NCI-H1092 (cell line): Measurements from ENCODE around the gene KLC3.

Source experiments
- DNase-seq: peaks from one replicate; lab custom pipeline; 2025; lab: John Stamatoyannopoulos, UW

The KLC3 gene

DNA sequence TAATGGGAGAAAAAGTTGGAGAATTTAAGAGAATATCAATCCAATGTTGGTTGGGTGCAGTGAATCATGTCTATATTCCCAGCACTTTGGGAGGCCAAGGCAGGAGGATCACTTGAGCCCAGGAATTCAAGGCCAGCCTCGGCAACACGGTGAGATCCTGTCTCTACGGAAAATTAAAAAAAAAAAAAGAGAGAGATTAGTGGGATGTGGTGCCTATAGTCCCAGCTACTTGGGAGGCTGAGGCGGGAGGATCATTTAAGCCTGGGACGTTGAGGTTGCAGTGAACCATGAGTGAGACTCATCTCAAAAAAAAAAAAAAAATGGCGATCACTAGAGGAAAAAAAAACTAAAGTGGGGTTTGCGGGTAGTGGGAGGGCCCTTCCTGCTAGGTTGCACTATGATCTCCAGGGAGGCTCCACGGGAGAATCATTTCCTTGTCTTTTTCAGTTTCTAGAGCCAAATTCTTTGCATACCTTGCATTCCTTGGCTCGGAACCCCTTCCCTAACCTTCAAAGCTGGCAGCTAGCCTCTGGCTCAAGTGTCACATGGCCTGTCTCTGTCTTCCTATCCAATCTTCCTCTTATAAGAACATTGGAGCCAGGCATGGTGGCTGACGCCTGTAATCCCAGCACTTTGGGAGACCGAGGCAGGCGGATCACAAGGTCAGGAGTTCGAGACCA is 35.6 kb downstream of the KLC3 start:
- DNase-seq, result no peak

DNA sequence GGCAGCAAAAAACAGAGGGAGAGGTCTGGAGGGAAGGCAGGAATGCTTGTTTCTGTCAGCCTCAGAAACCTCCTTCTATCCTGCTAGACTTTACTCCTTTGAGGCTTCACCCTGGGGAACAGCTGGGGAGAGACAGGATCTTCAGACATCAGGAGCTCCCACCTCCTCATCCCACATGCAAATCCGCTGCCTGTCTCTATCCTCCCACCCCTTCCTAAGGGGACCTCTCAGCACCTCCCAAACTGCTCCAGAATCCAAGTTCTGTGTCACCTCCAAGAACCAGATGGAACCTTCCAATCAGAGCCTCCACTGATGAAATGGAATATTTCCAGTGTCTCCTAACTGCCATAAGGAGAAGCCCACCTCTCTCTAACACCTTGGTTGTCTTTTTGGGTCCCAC is 39.6 kb downstream of the KLC3 start:
- no peak for DNase-seq

DNA sequence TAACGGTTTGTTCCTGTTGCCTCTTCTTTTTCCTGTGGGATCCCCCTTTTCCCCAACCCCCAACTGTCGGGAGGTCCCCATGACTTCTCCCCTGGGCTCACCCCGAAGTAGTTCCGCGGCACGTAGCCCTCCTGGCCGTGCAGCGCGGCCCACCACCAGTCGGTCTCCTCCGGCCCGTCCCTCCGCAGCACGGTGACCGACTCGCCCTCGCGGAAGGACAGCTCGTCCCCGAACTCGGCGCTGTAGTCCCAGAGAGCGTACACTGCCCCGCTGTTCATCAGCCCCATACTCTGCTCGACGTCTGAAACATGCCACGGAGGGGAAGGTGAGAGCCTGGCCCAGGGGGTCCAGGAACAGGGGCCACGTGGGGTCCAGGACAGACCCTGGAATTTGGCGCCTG is 41.9 kb downstream of the KLC3 start:
- no peak for DNase-seq

GRCh38 chr19:45385392-45386221 is 45.1 kb downstream of the KLC3 start:
- no peak for DNase-seq

GRCh38 chr19:45391346-45391745 is 50.8 kb downstream of the KLC3 start:
- DNase-seq, result no peak

GRCh38 chr19:45391871-45392665 is 51.5 kb downstream of the KLC3 start:
- DNase-seq, result no peak

GRCh38 chr19:45395821-45396617 is 55.5 kb downstream of the KLC3 start:
- no peak for DNase-seq

DNA sequence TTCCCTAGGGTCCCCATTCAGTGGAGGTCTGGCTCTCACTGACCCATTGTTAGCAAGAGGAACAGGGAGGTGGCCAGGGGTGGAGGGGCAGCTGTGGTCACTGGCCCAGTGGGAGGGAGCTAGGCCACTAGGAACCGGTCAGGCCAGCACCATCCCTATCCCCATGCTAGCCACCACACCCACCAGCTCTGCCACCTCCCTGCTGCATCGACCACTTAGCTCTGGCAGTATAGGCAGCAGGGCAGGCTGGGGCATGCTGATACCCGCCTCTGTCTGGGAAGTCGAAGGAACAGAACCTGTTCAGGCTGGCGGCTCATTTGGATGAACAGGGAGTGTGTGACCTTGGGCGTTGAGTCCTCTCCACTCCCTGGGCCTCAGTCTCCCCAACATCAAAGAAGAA is 59.6 kb downstream of the KLC3 start:
- no peak for DNase-seq
